Transverse colon (tissue), 3 donors: ENCODE results near the gene HOXA4.

Experiments
- EP300 ChIP-seq: sonication (generic); formaldehyde crosslinking; IDR thresholded peaks from one replicate; pipeline ENCODE4 v1.6.1; 2017; ENCODE audit warnings: antibody characterized with exemption, low read depth
- POLR2A ChIP-seq: fragments of 450-650 bp; IDR thresholded peaks from one replicate; pipeline ENCODE4 v1.6.1; 2016; ENCODE audit warnings: antibody characterized with exemption, mild to moderate bottlenecking, moderate library complexity
- TF ChIP-seq, protein P1 (sequence below), 5 experiments: fragments of 200-600 bp in 3 of 5; fragments of 450-650 bp in 2 of 5; sonication (generic) in 3 of 5; IDR thresholded peaks; 1 replicate in 2 of 5; 2 replicates in 3 of 5; pipeline ENCODE4 v1.5.1; 2016 to 2017; ENCODE audit warnings: antibody characterized with exemption in 5 of 5, inconsistent platforms in 3 of 5, mild to moderate bottlenecking in 2 of 5, moderate library complexity in 1 of 5

DNA sequence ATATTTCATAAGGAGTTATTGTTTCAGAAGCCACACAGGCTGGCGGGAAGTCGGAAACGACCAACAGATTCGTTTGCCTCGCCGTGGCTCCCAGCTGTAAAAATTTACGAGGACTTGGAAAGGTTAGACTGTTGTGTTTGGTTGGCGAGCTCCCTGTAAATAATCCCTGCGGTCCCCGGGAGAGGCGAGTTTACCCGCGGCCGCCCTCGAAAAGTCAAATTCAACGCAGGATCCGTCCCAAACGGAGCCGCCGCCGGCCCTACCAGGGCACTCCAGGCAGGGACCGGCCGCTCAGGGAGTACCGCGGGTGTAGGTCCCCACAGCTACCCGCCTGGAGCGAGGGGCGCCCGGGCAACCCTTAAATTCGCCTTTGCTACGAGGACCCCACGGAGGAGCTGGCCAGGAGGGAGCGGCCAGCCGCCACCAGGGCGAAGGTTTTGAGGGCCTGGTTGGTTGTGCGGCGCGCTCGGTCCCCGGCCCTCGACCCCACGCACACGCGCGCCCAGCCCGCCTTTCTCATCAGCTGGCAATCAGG, 35.5 kb upstream of the HOXA4 start:
- peak; percentile 79 for TF ChIP-seq POLR2A
- TF ChIP-seq, protein P1, sequence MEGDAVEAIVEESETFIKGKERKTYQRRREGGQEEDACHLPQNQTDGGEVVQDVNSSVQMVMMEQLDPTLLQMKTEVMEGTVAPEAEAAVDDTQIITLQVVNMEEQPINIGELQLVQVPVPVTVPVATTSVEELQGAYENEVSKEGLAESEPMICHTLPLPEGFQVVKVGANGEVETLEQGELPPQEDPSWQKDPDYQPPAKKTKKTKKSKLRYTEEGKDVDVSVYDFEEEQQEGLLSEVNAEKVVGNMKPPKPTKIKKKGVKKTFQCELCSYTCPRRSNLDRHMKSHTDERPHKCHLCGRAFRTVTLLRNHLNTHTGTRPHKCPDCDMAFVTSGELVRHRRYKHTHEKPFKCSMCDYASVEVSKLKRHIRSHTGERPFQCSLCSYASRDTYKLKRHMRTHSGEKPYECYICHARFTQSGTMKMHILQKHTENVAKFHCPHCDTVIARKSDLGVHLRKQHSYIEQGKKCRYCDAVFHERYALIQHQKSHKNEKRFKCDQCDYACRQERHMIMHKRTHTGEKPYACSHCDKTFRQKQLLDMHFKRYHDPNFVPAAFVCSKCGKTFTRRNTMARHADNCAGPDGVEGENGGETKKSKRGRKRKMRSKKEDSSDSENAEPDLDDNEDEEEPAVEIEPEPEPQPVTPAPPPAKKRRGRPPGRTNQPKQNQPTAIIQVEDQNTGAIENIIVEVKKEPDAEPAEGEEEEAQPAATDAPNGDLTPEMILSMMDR (IDR thresholded peaks at IDR 0.05) = no peak
- TF ChIP-seq EP300 = no peak
